Measurements from ENCODE around the gene SCGB3A2. TPM values are rescaled to one million over a fixed set of nuclear protein-coding genes. Genes with fewer than 3 reads are reported as not detected.

Gene SCGB3A2
- total and polyA plus RNA-seq, 8 donors: 0.24 to 0.76 TPM; not detected in 6

- Histone ChIP-seq H3K9me3 (no peaks in the 10 kb centered on the region), H3K4me3 (no peak overlapping the region), H3K27ac (no peak overlapping the region), H3K4me1 (peaks cover 0 to 3% (median 0%) of the 10 kb centered on the region in 3 donors), H3K36me3 (no peaks in the 10 kb centered on the region), H3K27me3 (no peaks in the 10 kb centered on the region)
- TF ChIP-seq CTCF (IDR thresholded peaks at IDR 0.05): no peak
- ATAC-seq: peak in 1 of 4 donors; percentile 30
- intact Hi-C loops (cut with DNase I): no loop called here
- no peak for FAIRE-seq
- DNase-seq: no peak
- 34 to 62% methylated on average over 2 of the region's 2 CpGs for WGBS, 2 donors
These were observed 29.3 kb upstream of the SCGB3A2 start for GRCh38 chr5:147849226-147849625.

GRCh38 chr5:147851578-147851977 is 26.9 kb upstream of the SCGB3A2 start:
- no peak for ATAC-seq

GRCh38 chr5:147852365-147852764 is 26.1 kb upstream of the SCGB3A2 start:
- no peak for TF ChIP-seq CTCF (IDR thresholded peaks at IDR 0.05)
- no peaks in the 10 kb centered on the region for H3K36me3 ChIP-seq
- FAIRE-seq: no peak
- no peak for DNase-seq
- WGBS, 2 donors: 57 to 71% methylated on average over 3 of the region's 3 CpGs
- no peak for ATAC-seq
- H3K4me1 ChIP-seq: no peaks in the 10 kb centered on the region
- H3K4me3 ChIP-seq: no peak overlapping the region
- intact Hi-C loops (cut with DNase I): no loop called here
- no peaks in the 10 kb centered on the region for H3K27me3 ChIP-seq
- H3K27ac ChIP-seq: no peak overlapping the region
- H3K9me3 ChIP-seq: no peaks in the 10 kb centered on the region

More at GRCh38 chr5:147851578-147851977, 26.9 kb upstream of the SCGB3A2 start:
- DNase-seq: no peak
- Histone ChIP-seq H3K9me3 (no peaks in the 10 kb centered on the region), H3K4me1 (no peaks in the 10 kb centered on the region), H3K27me3 (no peaks in the 10 kb centered on the region), H3K27ac (no peak overlapping the region), H3K4me3 (no peak overlapping the region), H3K36me3 (no peaks in the 10 kb centered on the region)
- intact Hi-C loops (cut with DNase I): no loop called here
- WGBS, 2 donors: 96 to 100% methylated on average over 3 of the region's 3 CpGs
- no peak for TF ChIP-seq CTCF (IDR thresholded peaks at IDR 0.05)
- FAIRE-seq: no peak

- WGBS, 2 donors: 75 to 78% methylated on average over 3 of the region's 3 CpGs
These were observed 25.0 kb upstream of the SCGB3A2 start for GRCh38 chr5:147853372-147853987.

More at GRCh38 chr5:147853372-147853987, 25.0 kb upstream of the SCGB3A2 start:
- TF ChIP-seq CTCF (IDR thresholded peaks at IDR 0.05): no peak
- intact Hi-C loops (cut with DNase I): no loop called here
- no peak for ATAC-seq
- Histone ChIP-seq H3K9me3 (no peaks in the 10 kb centered on the region), H3K36me3 (no peaks in the 10 kb centered on the region), H3K4me1 (peaks cover 0 to 8% (median 8%) of the 10 kb centered on the region in 3 donors), H3K27ac (no peak overlapping the region), H3K4me3 (no peak overlapping the region), H3K27me3 (no peaks in the 10 kb centered on the region)
- DNase-seq: no peak
- FAIRE-seq: no peak
